ENCODE data around the gene SDE2.
"Not testable (repeated sequence)": the region's sequence is repeated elsewhere in the genome, so short reads cannot be mapped to it uniquely, and the experiment has no call there.

The SDE2 gene

DNA sequence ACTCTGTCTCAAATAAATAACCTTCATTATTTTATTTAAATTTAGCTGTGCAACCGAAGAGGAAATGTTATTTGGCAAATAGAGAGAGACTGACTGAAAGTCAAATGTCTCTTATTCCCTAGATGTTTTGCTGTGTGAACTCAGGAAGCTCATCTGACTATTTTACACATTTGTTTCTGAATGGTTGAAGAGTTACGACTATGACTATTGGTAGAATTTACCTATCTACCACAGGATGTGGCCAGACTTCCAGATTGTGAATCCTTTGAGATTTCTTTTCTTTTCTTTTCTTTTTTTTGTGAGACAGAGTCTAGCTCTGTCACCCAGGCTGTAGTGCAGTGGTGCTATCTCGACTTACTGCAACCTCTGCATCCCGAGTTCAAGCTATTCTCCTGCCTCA lies 5.3 kb upstream of the SDE2 start:
- DNase-seq: no peak

DNA sequence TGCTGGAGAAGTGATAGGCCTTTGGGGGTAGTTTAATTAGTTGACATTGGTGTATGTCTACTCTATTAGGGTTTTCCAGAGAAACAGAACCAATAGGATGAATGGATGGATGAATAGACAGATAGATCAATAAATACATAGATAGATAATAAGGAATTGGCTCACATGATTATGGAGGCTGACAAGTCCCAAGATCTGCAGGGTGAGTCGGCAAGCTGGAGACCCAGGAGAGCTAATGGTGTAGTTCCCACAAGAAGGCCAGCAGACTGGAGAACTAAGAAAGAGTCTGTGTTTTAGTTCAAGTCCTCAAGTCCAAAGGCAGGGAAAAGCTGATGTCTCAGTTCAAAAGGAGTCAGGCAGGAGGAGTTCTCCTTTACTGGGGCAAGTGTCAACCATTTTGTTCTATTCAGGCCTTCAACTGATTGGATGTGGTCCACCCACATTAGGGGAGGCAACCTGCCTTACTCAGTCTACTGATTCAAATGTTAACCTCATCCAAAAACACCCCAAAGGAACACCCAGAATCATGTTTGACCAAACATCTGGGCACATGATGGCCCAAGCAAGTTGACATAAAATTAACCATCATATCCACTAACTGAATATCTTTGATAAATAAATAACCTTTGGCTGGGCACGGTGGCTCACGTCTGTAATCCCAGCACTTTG lies 4.5 kb upstream of the SDE2 start:
- DNase-seq: no peak

DNA sequence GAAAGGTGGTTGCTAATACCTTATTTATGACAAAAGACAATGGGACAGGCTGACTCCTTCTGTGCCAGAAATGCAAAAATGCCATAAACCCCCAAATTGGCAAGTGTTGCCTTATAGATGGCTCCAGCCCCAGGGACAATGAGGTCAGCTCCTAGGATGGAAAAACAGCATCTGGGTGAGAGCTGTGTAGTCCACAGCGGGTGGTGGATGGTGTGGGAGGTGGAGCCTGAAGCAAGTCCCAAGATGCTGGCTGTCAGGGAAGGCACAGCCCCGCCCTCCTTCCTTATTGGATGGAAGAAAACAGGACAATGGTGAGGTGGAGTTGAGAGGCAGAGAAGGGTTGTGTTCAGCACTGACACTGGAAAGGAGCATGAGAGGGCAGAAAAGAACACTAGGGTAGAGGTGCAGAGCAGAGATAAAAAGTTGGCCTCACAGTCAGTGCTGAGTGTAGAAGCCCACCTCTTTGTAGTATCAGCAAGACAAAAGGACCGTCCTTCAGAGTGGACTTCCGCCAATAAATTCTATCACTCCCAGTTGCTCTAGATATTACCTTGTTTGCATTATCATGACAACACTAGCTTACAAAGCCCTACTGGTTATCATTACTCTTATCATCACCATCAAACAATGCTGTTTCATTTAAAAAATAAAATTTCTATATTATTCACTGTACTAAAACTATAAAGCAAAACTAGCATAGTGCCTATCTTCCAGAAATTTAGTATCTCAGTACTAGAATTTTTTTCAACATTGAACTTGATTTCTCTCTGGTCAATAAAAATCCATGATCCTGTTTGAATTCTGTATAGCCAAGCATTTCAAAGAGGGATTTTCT lies 3.7 kb upstream of the SDE2 start:
- DNase-seq: no peak

DNA sequence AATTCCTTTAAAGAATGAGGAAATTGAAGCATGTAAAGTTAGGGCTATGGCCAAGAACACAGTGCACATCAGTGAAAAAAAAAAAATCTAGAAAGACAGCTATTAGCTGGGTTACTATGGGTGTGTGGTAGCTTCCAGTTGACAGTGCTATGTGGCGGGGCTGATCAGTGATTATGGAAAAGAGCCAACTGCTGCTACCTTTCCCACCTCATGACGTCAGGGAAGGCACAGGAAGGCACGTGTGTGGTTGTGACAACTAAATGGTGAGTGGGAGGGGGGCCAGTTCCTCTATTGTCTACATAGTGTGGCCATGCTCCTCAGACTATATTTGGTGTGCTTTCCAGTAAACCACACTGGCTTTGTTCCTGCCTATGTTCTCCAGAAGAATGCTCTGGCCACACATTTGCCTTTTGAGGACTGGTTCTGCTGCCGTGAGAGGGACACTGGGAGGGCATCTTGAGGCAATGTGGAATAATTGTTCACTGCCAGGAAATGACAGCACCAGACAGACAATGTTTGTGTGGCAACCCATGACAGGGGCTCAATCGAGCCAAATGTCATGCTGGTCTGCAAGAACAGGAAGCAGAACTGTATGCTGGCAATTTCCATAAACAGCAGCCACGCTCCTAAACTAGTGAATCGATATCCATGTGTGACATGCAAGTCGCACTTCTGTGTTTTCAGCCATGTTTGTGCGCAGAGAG lies 3.0 kb upstream of the SDE2 start:
- peak; percentile 89 for DNase-seq

DNA sequence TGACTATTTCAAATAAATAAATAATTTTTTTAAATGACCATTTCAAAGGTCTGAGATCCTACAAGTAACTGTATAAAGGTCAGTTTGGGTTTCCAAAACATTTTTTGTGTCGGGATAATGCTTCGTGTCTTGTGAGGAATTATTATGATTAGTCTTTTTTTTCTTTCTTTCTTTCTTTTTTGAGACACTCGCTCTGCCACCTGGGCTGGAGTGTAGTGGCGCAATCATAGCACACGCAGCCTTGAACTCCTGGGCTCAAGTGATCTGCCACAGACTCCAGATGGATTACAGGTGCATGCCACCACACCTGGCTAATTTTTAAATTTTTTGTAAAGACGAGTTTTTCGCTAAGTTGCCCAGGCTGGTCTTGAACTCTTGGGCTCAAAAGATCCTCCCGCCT lies 1.9 kb upstream of the SDE2 start:
- no peak for DNase-seq

DNA sequence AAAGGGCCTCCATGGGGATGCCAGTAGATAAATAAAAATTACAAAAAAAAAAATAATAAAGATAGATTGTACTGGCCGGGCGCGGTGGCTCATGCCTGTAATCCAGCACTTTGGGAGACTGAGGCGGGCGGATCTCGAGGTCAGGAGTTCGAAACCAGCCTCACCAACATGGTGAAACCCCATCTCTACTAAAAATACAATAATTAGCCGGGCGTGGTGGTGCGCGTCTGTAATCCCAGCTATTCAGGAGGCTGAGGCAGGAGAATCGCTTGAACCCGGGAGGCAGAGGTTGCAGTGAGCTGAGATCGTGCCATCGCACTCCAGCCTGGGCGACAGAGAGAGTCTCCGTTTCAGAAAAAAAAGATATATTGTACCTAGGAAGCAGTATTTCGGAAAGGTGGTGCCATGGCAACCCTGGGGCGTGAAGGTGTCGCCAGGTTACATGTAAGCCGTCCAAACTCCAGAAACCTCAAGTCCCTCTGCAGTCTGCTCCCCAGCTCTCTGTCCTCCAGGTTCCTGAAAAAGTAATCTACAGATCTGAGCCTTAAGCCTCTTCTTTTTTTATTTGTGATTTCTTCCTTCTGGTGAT lies 1.4 kb upstream of the SDE2 start:
- DNase-seq: not testable (repeated sequence)

DNA sequence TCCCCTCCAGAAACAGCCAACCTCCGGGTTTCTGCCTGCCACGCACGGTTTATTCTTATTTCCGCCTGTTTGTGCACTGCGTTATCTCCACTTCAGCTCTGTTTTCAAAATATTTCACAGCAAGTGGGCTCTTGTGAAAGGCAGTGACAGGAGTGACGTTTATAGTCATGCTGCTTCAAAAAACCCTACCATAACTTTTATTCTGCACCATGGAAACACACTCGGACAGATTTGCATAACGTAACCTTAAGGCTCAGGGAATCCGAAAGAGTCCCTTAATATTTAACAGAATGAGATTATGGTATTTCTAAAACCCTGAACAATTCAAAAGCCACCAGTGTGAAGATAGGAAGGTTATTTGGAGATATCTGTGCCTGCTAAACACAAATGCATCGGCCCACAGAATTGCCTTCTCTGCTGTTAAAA lies 782 bp upstream of the SDE2 start:
- peak; percentile 82 for DNase-seq

DNA sequence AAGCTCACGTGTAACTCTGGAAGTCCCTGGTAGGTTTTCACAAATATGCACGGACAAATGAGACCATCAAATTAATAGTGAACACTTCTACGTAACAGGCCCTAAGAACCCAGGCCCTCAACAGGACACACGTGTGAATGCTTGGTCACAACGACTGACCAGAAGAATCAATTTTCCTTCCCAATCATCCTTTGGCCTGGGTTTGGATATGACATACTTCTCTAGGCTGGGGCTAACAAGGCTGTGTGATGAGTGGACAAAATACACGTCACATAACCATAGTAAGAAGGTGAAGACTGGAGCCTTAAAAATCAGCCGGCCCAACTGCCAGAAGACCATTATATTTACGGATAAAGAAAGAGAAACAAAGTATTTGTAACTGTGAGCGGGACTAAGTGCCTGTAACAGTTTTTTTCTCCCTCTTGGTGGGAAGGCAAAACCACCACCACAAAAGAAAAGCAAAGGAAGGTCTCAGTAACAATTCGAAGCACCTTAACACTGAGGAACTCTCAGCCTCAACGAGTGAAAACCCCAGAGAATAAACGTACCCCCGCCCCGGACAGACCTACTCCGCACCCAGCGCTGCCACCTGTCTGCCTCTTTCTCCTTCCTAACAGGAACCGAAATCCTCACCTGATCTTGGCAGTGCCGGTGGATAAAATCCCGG lies 450 bp downstream of the SDE2 start:
- no peak for DNase-seq

DNA sequence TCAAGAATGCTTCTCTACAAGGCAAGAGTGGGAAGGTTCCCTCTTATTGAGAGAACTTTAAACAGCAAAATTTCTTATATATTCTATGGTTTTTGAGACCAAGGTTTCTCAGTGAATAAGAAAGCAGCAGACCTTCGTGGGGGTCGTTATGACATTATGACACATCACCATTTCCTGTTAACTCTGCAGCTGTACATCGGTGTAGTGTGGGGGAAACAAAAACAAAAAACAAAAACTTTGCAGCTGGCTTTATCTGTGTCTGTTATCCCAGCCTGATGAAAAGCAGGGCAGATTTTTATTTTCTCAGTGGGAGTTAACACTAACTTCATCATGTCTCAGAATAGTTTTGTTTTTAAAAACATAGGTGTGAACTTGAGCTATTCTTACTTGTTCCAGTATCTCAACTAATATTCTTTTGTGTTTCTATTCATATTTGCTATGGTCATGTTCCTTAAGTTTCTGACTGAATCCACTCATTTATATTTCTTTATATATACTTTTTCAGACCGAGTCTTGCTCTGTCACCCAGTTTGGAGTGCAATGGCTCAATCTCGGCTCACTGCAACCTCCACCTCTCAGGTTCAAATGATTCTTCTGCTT lies 2.1 kb downstream of the SDE2 start:
- no peak for DNase-seq

DNA sequence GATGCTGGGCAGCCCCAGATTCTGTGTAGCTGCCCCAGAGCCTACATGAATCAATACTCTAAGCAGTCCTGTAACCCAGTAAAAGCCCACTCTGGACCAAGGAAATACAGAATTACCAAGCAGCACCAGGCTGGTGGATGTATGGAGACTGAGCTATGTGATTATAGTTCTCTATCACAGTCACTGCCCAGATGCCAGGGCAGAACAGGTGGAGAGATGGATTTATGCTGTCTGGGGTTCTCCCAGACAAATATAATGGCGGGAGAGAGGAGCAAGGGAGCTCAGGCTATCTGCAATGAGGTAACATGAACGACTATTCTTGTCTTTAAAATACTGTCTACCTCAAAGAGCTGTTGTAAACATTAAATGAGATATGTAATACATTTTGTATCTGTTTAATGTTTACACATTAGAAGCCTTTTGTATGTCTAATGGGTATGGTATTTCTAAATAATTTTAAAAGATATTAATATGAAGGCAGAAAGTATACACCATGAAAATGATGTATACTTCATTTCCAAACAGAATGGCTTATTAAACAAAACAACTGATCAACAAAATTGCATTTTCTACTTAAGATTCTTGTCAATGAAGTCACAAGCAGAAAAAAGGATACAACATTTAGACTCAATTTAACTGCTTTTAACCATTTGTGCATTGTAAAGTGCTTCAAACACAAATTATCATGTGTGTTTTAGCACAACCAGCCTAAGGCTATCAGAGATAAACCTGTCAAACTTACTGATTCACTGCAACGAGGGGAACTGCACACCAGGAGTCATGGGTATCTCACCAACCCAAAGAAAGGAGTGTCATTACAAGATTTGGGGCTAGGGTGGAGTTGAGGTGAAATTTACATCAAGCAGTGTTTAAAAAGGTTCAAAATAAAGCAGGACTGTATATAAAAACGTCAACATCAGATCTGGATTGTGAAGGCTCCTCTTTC lies 3.0 kb downstream of the SDE2 start:
- no peak for DNase-seq

DNA sequence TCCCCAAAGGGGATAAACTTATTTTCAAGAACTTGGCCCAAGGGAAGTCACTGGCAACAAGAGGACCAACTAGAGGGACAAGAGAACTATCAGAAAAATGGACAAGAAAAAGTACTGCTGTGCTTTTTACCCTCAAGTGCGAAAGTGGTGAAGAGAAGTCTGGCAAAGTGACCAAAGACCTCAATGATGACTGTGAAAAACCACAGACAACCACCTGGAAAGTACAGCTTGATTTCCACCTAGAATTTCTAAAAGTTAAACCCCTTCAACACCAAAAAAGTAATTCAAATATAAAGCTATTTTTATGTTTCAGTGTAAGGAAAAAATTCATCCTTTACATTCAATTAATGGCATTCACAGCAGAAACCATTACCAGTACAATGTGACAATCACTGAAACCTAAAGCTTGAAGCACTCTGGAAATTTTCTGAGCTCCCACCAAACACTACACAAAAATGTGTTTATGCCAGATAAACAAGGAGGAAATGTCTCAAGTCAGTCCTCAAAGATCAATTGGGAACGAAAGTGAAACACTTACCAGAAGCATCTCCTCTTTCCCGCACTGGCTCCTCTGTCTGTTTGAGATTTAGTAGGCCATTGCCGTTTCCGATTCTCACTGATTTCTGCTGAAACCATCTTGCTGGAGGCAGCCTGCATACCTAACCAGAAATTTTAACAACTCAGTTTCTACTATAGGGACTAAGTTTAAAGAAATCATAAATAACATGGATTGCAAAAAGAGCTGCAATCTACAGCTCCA lies 8.3 kb downstream of the SDE2 start:
- no peak for DNase-seq

DNA sequence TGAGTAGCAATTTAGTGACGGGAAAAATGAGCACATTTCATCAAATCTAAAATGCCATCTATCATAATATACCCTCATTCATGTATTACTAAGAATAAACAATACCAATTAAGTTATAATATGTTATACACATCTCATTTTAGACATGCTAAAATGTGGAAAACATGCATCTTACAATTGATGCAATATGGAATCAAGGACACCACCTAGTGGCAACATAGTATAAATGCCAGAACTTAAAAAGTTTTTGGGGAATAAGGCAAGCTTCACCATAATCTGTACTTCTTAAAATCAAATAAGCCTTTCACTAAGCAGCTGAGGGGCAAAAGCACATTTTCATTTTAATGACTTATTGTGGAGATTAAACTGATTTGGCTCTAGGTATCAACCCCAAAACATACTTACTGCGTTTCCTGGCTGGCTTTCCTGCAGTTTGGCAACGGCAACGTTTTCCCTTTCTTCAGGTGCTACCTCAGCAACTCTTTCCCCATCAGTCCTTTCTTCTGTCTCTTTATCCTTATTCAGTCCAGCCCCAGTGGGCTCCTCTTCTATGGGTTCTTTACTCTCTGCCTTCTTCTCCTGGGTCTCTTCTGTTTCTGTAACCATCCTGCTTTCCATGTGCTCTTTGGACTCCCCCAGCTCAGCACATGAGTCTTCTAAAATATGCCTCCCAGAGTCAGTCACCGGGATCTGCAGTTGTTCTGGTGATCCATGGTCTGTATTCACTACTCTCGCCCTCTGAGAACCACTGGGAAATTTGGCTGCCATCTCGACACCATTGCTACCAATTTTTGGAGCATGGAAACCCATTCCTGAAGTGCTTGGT lies 11.4 kb downstream of the SDE2 start:
- no peak for DNase-seq

DNA sequence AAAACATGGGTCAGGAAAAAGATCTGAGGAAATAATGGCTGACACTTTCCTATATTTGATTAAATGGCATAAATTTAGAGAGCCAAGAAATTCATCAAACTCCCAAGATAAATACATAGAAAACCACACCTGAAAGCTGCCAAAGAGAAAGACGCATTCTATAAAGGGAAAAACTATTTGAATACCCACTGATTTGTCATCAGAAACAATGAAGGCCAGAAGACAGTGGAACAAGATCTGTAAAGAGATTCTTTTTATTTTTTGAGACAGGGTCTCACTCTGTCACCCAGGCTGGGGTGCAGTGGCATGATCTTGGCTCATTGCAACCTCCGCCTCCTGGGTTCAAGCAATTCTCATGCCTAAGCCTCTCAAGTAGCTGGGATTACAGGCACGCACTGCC lies 17.4 kb downstream of the SDE2 start:
- DNase-seq: no peak

DNA sequence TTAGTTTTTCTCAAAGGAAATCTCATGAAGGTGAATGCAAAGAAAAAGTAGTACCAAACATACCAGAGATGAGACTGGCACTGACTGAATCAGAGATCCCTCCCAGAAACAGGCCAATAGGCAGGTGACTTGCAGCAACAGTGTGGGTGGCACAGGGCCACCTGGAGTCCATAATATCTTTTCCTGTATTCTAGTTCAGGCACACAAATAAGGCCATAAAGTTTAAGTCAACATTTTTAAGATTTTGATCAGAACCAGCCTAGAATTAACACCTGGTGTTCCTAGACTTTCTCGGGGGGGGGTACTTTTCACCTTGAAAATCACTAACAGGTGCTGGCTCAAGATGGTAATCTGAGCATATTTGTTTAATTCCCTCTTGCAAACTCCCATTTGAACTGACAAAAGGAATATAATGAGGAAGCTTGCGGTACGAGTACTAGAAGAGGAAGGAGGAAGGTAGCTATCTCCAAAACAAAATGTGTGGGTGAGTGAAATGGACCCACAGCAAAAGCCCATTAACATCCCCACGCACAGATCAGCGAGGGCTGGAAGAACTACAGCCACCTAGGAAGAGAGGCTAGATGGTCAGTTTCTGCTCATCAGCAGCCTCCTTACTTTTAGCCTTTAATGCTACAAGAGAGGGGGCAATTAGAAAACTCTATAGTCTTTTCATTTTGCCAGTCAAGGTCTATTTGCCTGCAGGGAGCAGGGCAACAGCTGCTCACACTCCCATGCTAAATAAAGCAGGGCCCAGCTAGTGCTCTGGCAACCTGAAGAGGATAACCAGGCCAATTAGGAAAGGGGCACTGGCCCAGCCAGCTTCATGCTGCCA lies 18.9 kb downstream of the SDE2 start:
- DNase-seq: no peak

DNA sequence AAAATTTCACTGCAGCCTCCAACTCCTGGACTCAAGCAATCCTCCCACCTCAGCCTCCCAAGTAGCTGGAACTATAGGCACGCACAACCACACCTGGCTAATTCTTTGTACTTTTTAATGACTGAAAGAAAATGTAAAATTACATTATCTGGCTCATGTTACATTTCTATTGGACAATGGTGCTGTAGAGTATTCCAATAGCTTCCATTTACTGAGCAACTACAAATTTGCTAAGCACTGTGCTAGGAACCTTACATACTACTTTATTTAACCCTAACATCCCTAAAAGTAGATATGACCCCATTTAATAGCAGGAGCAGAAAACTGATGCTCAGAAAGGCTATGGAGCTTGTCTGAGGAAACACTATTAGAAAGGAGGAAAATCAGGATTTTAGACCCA lies 19.7 kb downstream of the SDE2 start:
- no peak for DNase-seq

DNA sequence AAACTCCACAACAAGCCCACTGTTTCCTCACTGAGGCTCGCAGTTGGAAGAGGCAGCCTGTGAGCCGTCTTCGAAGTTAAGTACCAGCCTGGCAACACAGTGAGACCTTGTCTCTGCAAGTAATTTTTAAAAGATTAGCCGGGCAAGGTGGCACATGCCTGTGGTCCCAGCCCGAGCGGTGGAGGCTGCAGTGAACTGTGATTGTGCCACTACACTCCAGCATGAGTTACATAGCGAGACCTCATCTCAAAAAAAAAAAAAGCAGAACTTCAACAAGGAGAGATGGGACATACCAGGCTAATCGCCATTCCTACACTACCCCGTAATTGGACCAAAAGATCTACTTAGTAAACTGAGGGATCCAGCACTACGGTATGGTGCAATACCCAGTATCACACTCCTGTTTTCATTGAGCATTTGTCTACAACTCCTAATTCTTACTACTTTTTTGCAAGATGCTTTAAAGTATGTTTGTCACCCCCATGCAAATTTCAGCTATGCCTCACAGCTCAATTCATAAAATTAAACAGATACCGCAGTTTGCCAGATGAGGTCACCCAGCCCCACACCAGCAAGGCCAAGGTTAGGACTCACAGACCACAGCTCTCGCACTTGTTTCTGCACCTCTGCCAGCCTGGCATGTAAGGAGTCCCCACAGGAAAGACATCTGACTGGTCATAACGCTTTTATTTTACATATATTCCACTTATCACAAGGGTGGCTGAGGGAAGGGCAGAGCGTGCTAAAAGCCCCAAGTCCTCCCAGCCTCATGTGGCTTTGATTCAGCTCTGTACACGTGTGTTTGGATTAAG lies 21.0 kb downstream of the SDE2 start:
- no peak for DNase-seq

DNA sequence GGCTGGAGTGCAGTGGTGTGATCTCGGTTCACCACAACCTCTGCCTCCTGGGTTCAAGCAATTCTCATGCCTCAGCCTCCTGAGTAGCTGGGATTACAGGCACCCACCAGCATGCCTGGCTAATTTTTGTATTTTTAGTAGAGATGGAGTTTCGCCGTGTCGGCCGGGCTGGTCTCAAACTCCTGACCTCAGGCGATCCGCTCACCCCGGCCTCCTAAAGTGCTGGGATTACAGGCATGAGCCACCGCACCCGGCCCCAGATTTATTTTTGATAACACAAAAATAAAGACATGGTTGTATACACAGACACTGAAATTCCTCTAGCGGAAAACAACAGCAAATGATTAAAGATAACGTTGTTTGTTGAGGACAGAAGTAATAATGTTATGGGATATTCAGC lies 24.0 kb downstream of the SDE2 start:
- DNase-seq: not testable (repeated sequence)

DNA sequence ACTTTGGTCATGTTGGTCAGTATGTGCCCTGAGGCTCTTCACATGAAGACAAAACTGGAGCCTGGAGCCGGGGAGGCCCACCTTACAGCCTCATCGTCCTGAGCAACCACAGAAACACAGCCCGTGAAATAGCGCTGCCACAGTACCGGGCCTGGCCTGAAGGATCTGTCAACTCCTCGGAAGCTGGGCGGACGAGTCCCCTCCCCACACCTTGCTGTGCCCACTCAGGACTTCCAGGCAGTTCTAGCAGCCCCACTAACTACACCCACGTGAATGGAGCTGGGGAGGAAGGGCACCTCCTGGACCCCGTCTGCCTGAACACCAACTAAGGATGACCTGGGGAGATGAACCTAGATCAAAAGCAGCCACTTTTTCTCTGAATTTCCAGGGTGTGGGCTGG lies 24.7 kb downstream of the SDE2 start:
- DNase-seq: no peak

All from SIG-M5 (cell line).